Measurements from ENCODE around the gene AKAP13.
A peak's percentile ranks its signal among the peaks of the same experiment; 100 is the strongest.

AKAP13 gene

GRCh38 chr15:85593809-85594445, 213.5 kb downstream of the AKAP13 start:
- Mint-ChIP-seq H3K9me3 (no peaks in the 10 kb centered on the region), H3K36me3 (ENCODE audit: low read depth) (peaks cover 34% of the 10 kb centered on the region), H3K27me3 (ENCODE audit: low read depth, poor library complexity) (no peaks in the 10 kb centered on the region), H3K27ac (no peak overlapping the region), H3K4me1 (peaks cover 11% of the 10 kb centered on the region), H3K4me3 (no peak overlapping the region)
- DNase-seq = no peak
- TF ChIP-seq CTCF (IDR thresholded peaks at IDR 0.05) = no peak

- Mint-ChIP-seq H3K27ac (no peak overlapping the region), H3K4me1 (peaks cover 9% of the 10 kb centered on the region), H3K4me3 (no peak overlapping the region), H3K9me3 (no peaks in the 10 kb centered on the region), H3K36me3 (ENCODE audit: low read depth) (peaks cover 32% of the 10 kb centered on the region), H3K27me3 (ENCODE audit: low read depth, poor library complexity) (no peaks in the 10 kb centered on the region)
- TF ChIP-seq CTCF (IDR thresholded peaks at IDR 0.05) = no peak
- no peak for DNase-seq
Measured at GRCh38 chr15:85595804-85596536, 215.6 kb downstream of the AKAP13 start.

- Mint-ChIP-seq H3K9me3 (no peaks in the 10 kb centered on the region), H3K27me3 (ENCODE audit: low read depth, poor library complexity) (no peaks in the 10 kb centered on the region), H3K4me3 (no peak overlapping the region), H3K27ac (peak overlapping the region; percentile 67), H3K36me3 (ENCODE audit: low read depth) (peaks cover 31% of the 10 kb centered on the region), H3K4me1 (peaks cover 9% of the 10 kb centered on the region)
- no peak for TF ChIP-seq CTCF (IDR thresholded peaks at IDR 0.05)
- DNase-seq = no peak
Measured at GRCh38 chr15:85597155-85597815, 216.9 kb downstream of the AKAP13 start.

GRCh38 chr15:85598219-85598618, 217.8 kb downstream of the AKAP13 start:
- peak overlapping the region; percentile 91 for H3K27ac Mint-ChIP-seq
- DNase-seq = no peak
- TF ChIP-seq CTCF (IDR thresholded peaks at IDR 0.05) = no peak
- no peak overlapping the region for H3K4me3 Mint-ChIP-seq
- no peaks in the 10 kb centered on the region for H3K9me3 Mint-ChIP-seq
- H3K27me3 Mint-ChIP-seq (ENCODE audit: low read depth, poor library complexity) = no peaks in the 10 kb centered on the region
- H3K4me1 Mint-ChIP-seq = peaks cover 9% of the 10 kb centered on the region
- peaks cover 22% of the 10 kb centered on the region for H3K36me3 Mint-ChIP-seq (ENCODE audit: low read depth)

- peaks cover 9% of the 10 kb centered on the region for H3K4me1 Mint-ChIP-seq
- peak overlapping the region; percentile 91 for H3K27ac Mint-ChIP-seq
- no peak for DNase-seq
- peaks cover 25% of the 10 kb centered on the region for H3K36me3 Mint-ChIP-seq (ENCODE audit: low read depth)
- no peaks in the 10 kb centered on the region for H3K27me3 Mint-ChIP-seq (ENCODE audit: low read depth, poor library complexity)
- no peak overlapping the region for H3K4me3 Mint-ChIP-seq
- H3K9me3 Mint-ChIP-seq = no peaks in the 10 kb centered on the region
- no peak for TF ChIP-seq CTCF (IDR thresholded peaks at IDR 0.05)
Measured at GRCh38 chr15:85598718-85599398, 218.5 kb downstream of the AKAP13 start.

Data from nephron progenitor cell (in vitro differentiated cells).